Panc1 (cell line): ENCODE results near the gene EDN3. TPM values are rescaled to one million over a fixed set of nuclear protein-coding genes. Genes with fewer than 3 reads are reported as not detected.

Experiments used
- ATAC-seq: fragments of 200-7000 bp; cut with Tn5 transposase; 2 replicates; pipeline ENCODE4 v1.9.1; 2020; ENCODE audit warnings: mild to moderate bottlenecking, moderate library complexity
- BruUV-seq: library from RNA; stranded (reverse); fragments of 400-500 nt; replicated peaks from 2 replicates; lab custom pipeline; 2021; lab: Mats Ljungman, UMichigan
- CTCF ChIA-PET: fragments of 300-600 bp; sonication (Branson Sonifier 250); formaldehyde crosslinking; loops from one replicate; lab custom pipeline; 2022; ENCODE audit warnings: antibody characterized with exemption; lab: Charles Lee
- POLR2A ChIA-PET: fragments of 300-600 bp; sonication (Branson Sonifier 250); formaldehyde crosslinking; loops from one replicate; lab custom pipeline; 2022; ENCODE audit warnings: antibody characterized with exemption; lab: Charles Lee
- DNase-seq: peaks from one replicate; pipeline ENCODE4 v3.0.0-alpha.2; 2010; ENCODE audit warnings: low read depth, low spot score
- H3K27ac ChIP-seq: 2 replicates; pipeline ENCODE4 v1.5.1; 2011; ENCODE audit warnings: mild to moderate bottlenecking, low read length, inconsistent platforms
- H3K27me3 ChIP-seq: fragments of 200-500 bp; sonication (Bioruptor generic); 2 replicates; pipeline ENCODE4 v1.6.0; 2014; ENCODE audit warnings: low read length, inconsistent platforms; ENCODE audit not compliant: control insufficient read depth, insufficient read depth
- H3K36me3 ChIP-seq: fragments of 200-500 bp; sonication (Bioruptor generic); 2 replicates; pipeline ENCODE4 v1.5.1; 2014; ENCODE audit warnings: inconsistent platforms, mild to moderate bottlenecking, low read length, moderate library complexity; ENCODE audit not compliant: control insufficient read depth, insufficient read depth
- H3K4me1 ChIP-seq: 2 replicates; pipeline ENCODE4 v1.5.1; 2011; ENCODE audit warnings: inconsistent platforms, mild to moderate bottlenecking, low read length, moderate library complexity; ENCODE audit not compliant: control insufficient read depth, insufficient read depth
- H3K4me3 ChIP-seq, 2 experiments: 2 replicates each; pipeline ENCODE4 v1.5.1; 2011 to 2012; ENCODE audit warnings: low read depth in 2 of 2, low read length in 2 of 2, mild to moderate bottlenecking in 2 of 2, inconsistent platforms in 1 of 2, moderate library complexity in 1 of 2
- H3K9me3 ChIP-seq: fragments of 200-500 bp; sonication (Bioruptor generic); 2 replicates; pipeline ENCODE4 v1.5.1; 2014; ENCODE audit warnings: low read depth, mild to moderate bottlenecking, inconsistent platforms, low read length, moderate library complexity; ENCODE audit not compliant: control insufficient read depth, insufficient read depth
- CTCF ChIP-seq: fragments of 450-650 bp; IDR thresholded peaks from 2 replicates; pipeline ENCODE4 v1.5.1; 2017; ENCODE audit warnings: mild to moderate bottlenecking
- POLR2AphosphoS5 ChIP-seq: IDR thresholded peaks from 2 replicates; pipeline ENCODE4 v1.6.1; 2012; ENCODE audit warnings: mild to moderate bottlenecking, low read depth, low read length, moderate library complexity
- REST ChIP-seq, 2 experiments: IDR thresholded peaks; 2 replicates each; pipeline ENCODE4 v1.6.1; 2011 to 2012; ENCODE audit warnings: low read depth in 2 of 2, control low read depth in 1 of 2, low read length in 1 of 2, mild to moderate bottlenecking in 1 of 2, moderate library complexity in 1 of 2; ENCODE audit not compliant: insufficient read depth in 1 of 2
- SIN3A ChIP-seq: IDR thresholded peaks from 2 replicates; pipeline ENCODE4 v1.6.1; 2012; ENCODE audit warnings: low read depth, mild to moderate bottlenecking, low read length, moderate library complexity, borderline replicate concordance; ENCODE audit not compliant: insufficient read depth
- TCF7L2 ChIP-seq: IDR thresholded peaks from 2 replicates; pipeline ENCODE4 v1.6.1; 2011; ENCODE audit warnings: mild to moderate bottlenecking, low read depth, low read length, inconsistent platforms
- in situ Hi-C: cut with HindIII; loops from 2 replicates; pipeline ENCODE4 v1.10.0; 2016; ENCODE audit warnings: low sequenced_read_pairs, low pct_unique_long_range_greater_than_20kb
- intact Hi-C: fragments of 100-400 bp; cut with micrococcal nuclease; formaldehyde crosslinking; loops from one replicate; pipeline ENCODE4 v1.10.0; 2022; ENCODE audit not compliant: unreplicated experiment
- total RNA-seq: library from RNA; stranded (reverse); gene quantifications from one replicate; pipeline ENCODE4 v1.2.1, GENCODE V29; 2021; ENCODE audit not compliant: unreplicated experiment

EDN3 gene
- total RNA-seq, 1 experiment from 2014 or later: not detected

GRCh38 chr20:59361411-59361810 lies 61.0 kb downstream of the EDN3 start:
- H3K9me3 ChIP-seq: no peaks in the 10 kb centered on the region
- intact Hi-C loops: no loop called here
- TF ChIP-seq SIN3A (no peak), TCF7L2 (no peak), REST (IDR thresholded peaks at IDR 0.05; ENCODE audit: insufficient read depth in 1 of 2, low read depth in 2 of 2, low read length in 1 of 2) (no peak), CTCF (no peak), POLR2AphosphoS5 (no peak)
- CTCF ChIA-PET: no interaction called here
- H3K27me3 ChIP-seq: no peaks in the 10 kb centered on the region; the same call in 1 of the 2 replicates
- in situ Hi-C loops: no loop called here
- ATAC-seq (no peak), DNase-seq (no peak)
- H3K4me1 ChIP-seq: no peaks in the 10 kb centered on the region
- H3K27ac ChIP-seq: no peak overlapping the region
- no peak overlapping the region for H3K4me3 ChIP-seq
- BruUV-seq: no TSS peak
- no peaks in the 10 kb centered on the region for H3K36me3 ChIP-seq
- POLR2A ChIA-PET: no interaction called here

GRCh38 chr20:59363101-59363500 lies 62.7 kb downstream of the EDN3 start:
- Histone ChIP-seq H3K36me3 (no peaks in the 10 kb centered on the region), H3K9me3 (no peaks in the 10 kb centered on the region), H3K27ac (no peak overlapping the region), H3K27me3 (no peaks in the 10 kb centered on the region; the same call in 1 of the 2 replicates), H3K4me3 (no peak overlapping the region), H3K4me1 (no peaks in the 10 kb centered on the region)
- TF ChIP-seq REST (IDR thresholded peaks at IDR 0.05; ENCODE audit: insufficient read depth in 1 of 2, low read depth in 2 of 2, low read length in 1 of 2) (no peak), TCF7L2 (no peak), POLR2AphosphoS5 (no peak), CTCF (no peak), SIN3A (no peak)
- POLR2A ChIA-PET: no interaction called here
- ATAC-seq (no peak), DNase-seq (no peak)
- BruUV-seq: no TSS peak
- in situ Hi-C loops: no loop called here
- intact Hi-C loops: no loop called here
- CTCF ChIA-PET: no interaction called here
